HCT116 (cell line): ENCODE results near the gene INPP4A. TPM values are rescaled to one million over a fixed set of nuclear protein-coding genes. Genes with fewer than 3 reads are reported as not detected.

Source experiments
- ATAC-seq: fragments of 200-7000 bp; cut with Tn5 transposase; 2 replicates; pipeline ENCODE4 v1.9.1; 2020; ENCODE audit warnings: mild to moderate bottlenecking, moderate library complexity
- BruUV-seq: library from RNA; stranded (reverse); fragments of 400-500 nt; replicated peaks from 2 replicates; lab custom pipeline; 2021; lab: Mats Ljungman, UMichigan
- CTCF ChIA-PET: fragments of 300-600 bp; sonication (Branson Sonifier 250); formaldehyde crosslinking; loops from one replicate; lab custom pipeline; 2021; ENCODE audit warnings: antibody characterized with exemption; lab: Charles Lee
- POLR2A ChIA-PET: fragments of 300-600, 350-600 bp; sonication (Branson Sonifier 250); formaldehyde crosslinking; loops from one replicate; lab custom pipeline; 2021; ENCODE audit warnings: antibody characterized with exemption; lab: Charles Lee
- RAD21 ChIA-PET, 2 experiments: fragments of 300-600 bp; sonication (Branson Sonifier 250); formaldehyde crosslinking; loops; one replicate each; lab custom pipeline; 2023; ENCODE audit warnings: low total read pairs in 2 of 2; ENCODE audit not compliant: uncharacterized antibody in 2 of 2, unreplicated experiment in 2 of 2, low non-redundant PET in 1 of 2; lab: Charles Lee
- DNase-seq: peaks from one replicate; pipeline ENCODE4 v3.0.0-alpha.2; 2010; ENCODE audit warnings: low read depth, low spot score
- H2AFZ ChIP-seq: fragments of 200-600 bp; shearing (Covaris generic), sonication (generic); 2 replicates; pipeline ENCODE4 v1.6.1; 2017; ENCODE audit warnings: low read depth, mixed run types, mixed read lengths, antibody characterized with exemption, low read length; ENCODE audit not compliant: poor library complexity, severe bottlenecking
- H3K27ac ChIP-seq: 2 replicates; pipeline ENCODE4 v1.5.1; 2012; ENCODE audit warnings: low read depth, low read length
- H3K27me3 ChIP-seq: fragments of 200-600 bp; sonication (generic); 2 replicates; pipeline ENCODE4 v1.6.1; 2016; ENCODE audit warnings: mixed run types, low read length, mixed read lengths; ENCODE audit not compliant: insufficient read depth
- H3K36me3 ChIP-seq, 2 experiments: fragments of 200-500 bp in 1 of 2; fragments of 200-600 bp in 1 of 2; sonication (Bioruptor generic) in 1 of 2; sonication (generic) in 1 of 2; 2 replicates each; pipeline versions ENCODE4 v1.5.1 to v1.6.1; 2014 to 2016; ENCODE audit warnings: low read length in 2 of 2, inconsistent platforms in 1 of 2, mixed read lengths in 1 of 2, mixed run types in 1 of 2; ENCODE audit not compliant: insufficient read depth in 2 of 2, control insufficient read depth in 1 of 2
- H3K4me1 ChIP-seq, 2 experiments: fragments of 200-600 bp in 1 of 2; sonication (generic) in 1 of 2; 2 replicates each; pipeline versions ENCODE4 v1.5.1 to v1.6.1; 2012 to 2017; ENCODE audit warnings: low read length in 2 of 2, inconsistent platforms in 1 of 2, mild to moderate bottlenecking in 1 of 2, mixed read lengths in 1 of 2, mixed run types in 1 of 2, moderate library complexity in 1 of 2; ENCODE audit not compliant: insufficient read depth in 2 of 2, control insufficient read depth in 1 of 2
- H3K4me2 ChIP-seq: fragments of 200-600 bp; sonication (generic); 2 replicates; pipeline ENCODE4 v1.6.1; 2017; ENCODE audit warnings: mixed run types, low read length, mixed read lengths
- H3K4me3 ChIP-seq, 2 experiments: fragments of 200-600 bp in 1 of 2; sonication (generic) in 1 of 2; replicated peaks in 1 of 2; 2 replicates each; pipeline ENCODE4 v1.5.1; 2011 to 2016; ENCODE audit warnings: low read length in 2 of 2, control low read depth in 1 of 2, low read depth in 1 of 2, mild to moderate bottlenecking in 1 of 2, mixed read lengths in 1 of 2, mixed run types in 1 of 2
- H3K79me2 ChIP-seq: fragments of 200-600 bp; sonication (generic); 2 replicates; pipeline ENCODE4 v1.6.1; 2017; ENCODE audit warnings: mild to moderate bottlenecking, mixed run types, low read length, moderate library complexity, mixed read lengths; ENCODE audit not compliant: insufficient read depth
- H3K9ac ChIP-seq: fragments of 200-600 bp; sonication (generic); 2 replicates; pipeline ENCODE4 v1.6.1; 2016; ENCODE audit warnings: low read length, mixed read lengths
- H3K9me2 ChIP-seq: fragments of 200-600 bp; sonication (generic), shearing (Covaris generic); 2 replicates; pipeline ENCODE4 v1.6.1; 2017; ENCODE audit warnings: mixed run types, mild to moderate bottlenecking, moderate library complexity; ENCODE audit not compliant: insufficient read depth
- H3K9me3 ChIP-seq, 2 experiments: fragments of 200-500 bp in 1 of 2; fragments of 200-600 bp in 1 of 2; sonication (Bioruptor generic) in 1 of 2; sonication (generic) in 1 of 2; 2 replicates each; pipeline ENCODE4 v1.6.1; 2014 to 2017; ENCODE audit warnings: low read length in 2 of 2, mixed read lengths in 2 of 2, inconsistent platforms in 1 of 2, low read depth in 1 of 2, mild to moderate bottlenecking in 1 of 2, mixed run types in 1 of 2, moderate library complexity in 1 of 2; ENCODE audit not compliant: control insufficient read depth in 1 of 2, insufficient read depth in 1 of 2
- H4K20me1 ChIP-seq: fragments of 200-600 bp; sonication (generic), shearing (Covaris generic); 2 replicates; pipeline ENCODE4 v1.6.1; 2017; ENCODE audit warnings: mixed run types, mild to moderate bottlenecking, moderate library complexity; ENCODE audit not compliant: insufficient read depth
- ATF3 ChIP-seq: IDR thresholded peaks from 2 replicates; pipeline ENCODE4 v1.6.1; 2012
- CTCF ChIP-seq, 3 experiments: fragments of 200-600 bp in 1 of 3; sonication (generic) in 1 of 3; IDR thresholded peaks in 2 of 3; conservative IDR thresholded peaks in 1 of 3; 2 replicates each; pipeline ENCODE4 v1.5.1; 2012 to 2017; ENCODE audit warnings: low read depth in 2 of 3, low read length in 2 of 3, antibody characterized with exemption in 1 of 3, borderline replicate concordance in 1 of 3, control low read depth in 1 of 3, mild to moderate bottlenecking in 1 of 3, mixed read lengths in 1 of 3, mixed run types in 1 of 3, moderate library complexity in 1 of 3; ENCODE audit not compliant: insufficient read depth in 1 of 3
- EGR1 ChIP-seq: IDR thresholded peaks from 2 replicates; pipeline ENCODE4 v1.6.1; 2012; ENCODE audit warnings: low read depth
- ELF1 ChIP-seq: IDR thresholded peaks from 2 replicates; pipeline ENCODE4 v1.6.1; 2012; ENCODE audit warnings: low read depth, borderline replicate concordance
- FOSL1 ChIP-seq: IDR thresholded peaks from 2 replicates; pipeline ENCODE4 v1.6.1; 2012; ENCODE audit warnings: low read depth
- JUND ChIP-seq: IDR thresholded peaks from 2 replicates; pipeline ENCODE4 v1.6.1; 2012
- POLR2A ChIP-seq: IDR thresholded peaks from 2 replicates; pipeline ENCODE4 v1.7.0; 2011; ENCODE audit warnings: borderline replicate concordance; ENCODE audit not compliant: insufficient read depth, insufficient read length; ENCODE audit errors: extremely low read depth
- POLR2AphosphoS5 ChIP-seq: IDR thresholded peaks from 2 replicates; pipeline ENCODE4 v1.6.1; 2011; ENCODE audit warnings: mild to moderate bottlenecking, low read depth, low read length, moderate library complexity
- ZFX ChIP-seq: fragments of 450-650 bp; IDR thresholded peaks from 2 replicates; pipeline ENCODE4 v1.6.1; 2017
- intact Hi-C: fragments of 100-400 bp; cut with micrococcal nuclease; formaldehyde crosslinking; loops from 2 replicates; pipeline ENCODE4 v1.10.0; 2022
- total RNA-seq: library from RNA; stranded (reverse); gene quantifications from one replicate; pipeline ENCODE4 v1.2.1, GENCODE V29; 2021; ENCODE audit not compliant: unreplicated experiment

Gene INPP4A
- total RNA-seq, 1 experiment from 2014 or later, result 18.5 TPM

GRCh38 chr2:98579926-98580325 lies 135.3 kb downstream of the INPP4A start (continued):
- TF ChIP-seq POLR2AphosphoS5, result no peak
- no peak for TF ChIP-seq ZFX
- no peak for TF ChIP-seq FOSL1

GRCh38 chr2:98580656-98581284 lies 136.1 kb downstream of the INPP4A start:
- intact Hi-C loops, result no loop called here
- Histone ChIP-seq H3K27me3 (no peaks in the 10 kb centered on the region), H3K9me2 (no peaks in the 10 kb centered on the region), H4K20me1 (no peaks in the 10 kb centered on the region), H3K27ac (no peak overlapping the region), H3K9ac (no peak overlapping the region), H3K9me3 (no peaks in the 10 kb centered on the region), H3K79me2 (no peaks in the 10 kb centered on the region), H3K4me1 (no peaks in the 10 kb centered on the region), H3K4me3 (no peak overlapping the region), H3K36me3 (no peaks in the 10 kb centered on the region), H2AFZ (no peak overlapping the region), H3K4me2 (no peak overlapping the region)
- no peak for TF ChIP-seq POLR2A
- TF ChIP-seq JUND, result no peak
- TF ChIP-seq EGR1, result no peak
- TF ChIP-seq ATF3, result no peak
- no peak for TF ChIP-seq ELF1
- 0 out of 6 replicates have a peak, but pooled peaks of 1 of the 3 experiments have one; percentile 9 for TF ChIP-seq CTCF (IDR thresholded peaks at IDR 0.05 in 2 of 3, conservative IDR thresholded peaks at IDR 0.05 in 1 of 3; ENCODE audit: borderline replicate concordance in 1 of 3, insufficient read depth in 1 of 3, low read depth in 2 of 3, low read length in 2 of 3)
- TF ChIP-seq FOSL1, result no peak
- BruUV-seq, result no TSS peak
- DNase-seq (no peak), ATAC-seq (0 out of 2 replicates have a peak, but pooled peaks have one; percentile 27)
- CTCF ChIA-PET, result no interaction called here
- POLR2A ChIA-PET, result no interaction called here
- RAD21 ChIA-PET, result no interaction called here
